Mucosa of gallbladder (tissue), 1 donor: ENCODE results near the gene HDGFL2. TPM values are rescaled to one million over a fixed set of nuclear protein-coding genes. Genes with fewer than 3 reads are reported as not detected.
"Not testable (repeated sequence)": the region's sequence is repeated elsewhere in the genome, so short reads cannot be mapped to it uniquely, and the experiment has no call there.

Experiments used
- DNase-seq: peaks from one replicate; pipeline ENCODE4 v3.0.0-alpha.2; 2020; ENCODE audit warnings: low spot score
- total RNA-seq: library from RNA; stranded (reverse); gene quantifications from one replicate; pipeline ENCODE4 v1.2.1, GENCODE V29; 2021
- donor health status: DM: no; HTN: no; CAD: no.

HDGFL2 gene
- total RNA-seq, 1 donor from 2014 or later: 54.4 TPM

DNA sequence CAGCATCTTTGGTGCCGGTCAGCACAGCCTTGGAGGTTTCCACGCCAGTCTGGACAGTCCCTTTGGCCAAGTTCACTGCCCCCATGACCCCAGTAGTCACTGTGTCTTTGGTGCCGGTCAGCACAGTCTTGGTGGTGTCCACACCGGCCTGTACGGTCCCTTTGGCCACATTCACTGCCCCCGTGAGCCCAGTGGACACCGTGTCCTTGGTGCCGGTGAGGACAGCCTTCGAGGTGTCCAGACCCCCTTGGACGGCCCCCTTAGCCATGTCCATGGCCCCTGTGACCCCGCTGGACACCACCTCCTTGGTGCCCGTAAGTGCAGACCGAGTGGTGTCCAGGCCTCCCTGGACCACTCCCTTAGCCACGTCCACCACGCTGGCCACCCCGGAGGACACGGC, 41.2 kb downstream of the HDGFL2 start:
- no peak for DNase-seq

DNA sequence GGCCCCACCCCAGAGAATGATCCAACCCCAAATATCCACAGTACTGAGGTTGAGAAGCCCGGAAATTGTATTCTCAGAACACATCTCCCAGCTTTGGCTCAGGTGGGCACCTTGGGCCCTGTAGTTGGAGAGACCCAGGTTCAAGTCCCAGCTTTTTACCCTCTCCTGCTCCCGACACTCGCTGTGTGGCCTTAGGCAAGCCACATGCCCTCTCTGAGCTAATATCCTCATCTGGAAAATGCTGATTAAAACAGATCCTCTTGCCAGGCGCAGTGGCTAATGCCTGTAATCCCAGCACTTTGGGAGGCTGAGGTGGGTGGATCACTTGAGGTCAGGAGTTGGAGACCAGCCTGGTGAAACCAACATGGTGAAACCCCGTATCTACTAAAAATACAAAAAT, 43.6 kb downstream of the HDGFL2 start:
- no peak for DNase-seq

DNA sequence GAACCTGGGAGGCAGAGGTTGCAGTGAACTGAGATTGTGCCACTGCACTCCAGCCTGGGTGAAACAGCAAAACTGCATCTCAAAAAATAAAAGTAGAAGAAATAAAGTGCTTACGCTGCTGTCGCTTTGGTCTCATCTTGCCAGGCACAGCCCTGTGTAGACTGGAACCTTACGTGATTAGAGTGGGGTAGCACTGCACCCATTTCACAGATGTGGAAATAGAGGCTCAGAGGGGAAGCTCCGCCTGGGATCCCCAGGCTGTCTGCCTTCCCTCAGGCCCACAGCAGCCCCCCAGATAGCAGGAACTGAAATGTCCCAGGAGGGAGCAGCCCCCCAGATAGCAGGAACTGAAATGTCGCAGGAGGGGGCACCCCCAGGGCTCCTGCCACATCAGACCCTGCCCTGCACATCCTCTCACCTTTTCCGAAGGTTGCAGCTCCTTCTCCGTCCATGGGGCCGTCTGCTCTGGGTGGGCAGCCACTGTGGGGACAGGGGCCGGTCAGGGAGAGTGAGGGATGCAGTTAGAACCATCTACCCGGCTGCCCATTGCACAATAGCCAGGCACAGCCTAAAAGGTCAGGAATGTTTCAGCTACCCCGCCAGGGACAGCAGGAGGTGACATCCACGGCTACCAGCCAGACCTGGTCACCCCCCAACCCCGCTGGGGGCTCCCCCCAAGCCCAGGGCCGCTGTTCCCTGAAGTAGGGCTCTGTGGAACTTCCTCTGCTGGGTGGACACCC, 44.3 kb downstream of the HDGFL2 start:
- no peak for DNase-seq

DNA sequence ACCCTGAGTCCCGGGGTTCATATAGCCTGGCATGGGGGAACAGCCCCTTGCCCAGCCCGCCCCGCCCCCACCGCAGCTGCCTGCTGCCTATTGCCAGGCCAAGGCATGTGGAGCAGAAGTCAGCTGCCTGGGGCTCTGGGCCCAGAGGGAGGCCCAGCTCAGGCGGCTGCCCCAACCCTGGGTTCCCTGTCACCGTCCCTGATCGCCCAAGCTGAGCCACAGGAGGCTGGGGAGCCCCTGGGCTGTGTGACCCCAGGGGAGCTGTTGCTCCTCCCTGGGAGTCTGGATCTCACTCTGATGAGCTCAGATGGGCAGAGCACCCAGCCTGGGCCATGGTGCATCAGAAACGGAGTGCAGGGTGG, 44.8 kb downstream of the HDGFL2 start:
- no peak for DNase-seq

DNA sequence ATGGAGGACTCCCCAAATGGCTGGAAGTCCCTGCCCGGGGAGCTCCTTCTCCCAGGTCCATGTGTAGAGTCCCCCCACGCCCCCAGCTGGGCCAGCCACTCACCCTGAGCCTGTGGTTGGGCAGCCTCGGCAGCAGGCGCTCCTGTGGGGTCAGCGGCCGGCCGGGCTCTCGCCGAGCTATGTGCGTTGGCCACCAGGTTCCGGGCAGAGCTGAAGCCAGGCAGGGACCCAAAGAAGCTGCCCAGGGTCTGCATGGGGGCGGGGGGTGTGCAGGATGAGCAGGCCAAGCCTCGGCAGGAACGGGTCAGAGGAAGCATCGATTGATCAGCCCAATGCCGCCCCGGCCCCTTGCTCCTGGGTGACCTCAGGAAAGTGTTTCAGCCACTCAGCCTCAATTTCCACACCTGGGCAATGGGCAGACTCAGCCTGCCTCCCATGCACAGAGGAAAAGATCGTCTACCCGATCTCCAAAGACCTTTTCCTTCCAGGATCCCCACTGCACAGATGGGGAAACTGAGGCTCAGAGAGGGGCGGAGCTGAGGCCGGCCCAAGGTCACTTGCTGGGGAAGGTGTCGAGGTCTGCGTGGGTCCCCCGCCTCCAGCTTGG, 45.5 kb downstream of the HDGFL2 start:
- DNase-seq: no peak

DNA sequence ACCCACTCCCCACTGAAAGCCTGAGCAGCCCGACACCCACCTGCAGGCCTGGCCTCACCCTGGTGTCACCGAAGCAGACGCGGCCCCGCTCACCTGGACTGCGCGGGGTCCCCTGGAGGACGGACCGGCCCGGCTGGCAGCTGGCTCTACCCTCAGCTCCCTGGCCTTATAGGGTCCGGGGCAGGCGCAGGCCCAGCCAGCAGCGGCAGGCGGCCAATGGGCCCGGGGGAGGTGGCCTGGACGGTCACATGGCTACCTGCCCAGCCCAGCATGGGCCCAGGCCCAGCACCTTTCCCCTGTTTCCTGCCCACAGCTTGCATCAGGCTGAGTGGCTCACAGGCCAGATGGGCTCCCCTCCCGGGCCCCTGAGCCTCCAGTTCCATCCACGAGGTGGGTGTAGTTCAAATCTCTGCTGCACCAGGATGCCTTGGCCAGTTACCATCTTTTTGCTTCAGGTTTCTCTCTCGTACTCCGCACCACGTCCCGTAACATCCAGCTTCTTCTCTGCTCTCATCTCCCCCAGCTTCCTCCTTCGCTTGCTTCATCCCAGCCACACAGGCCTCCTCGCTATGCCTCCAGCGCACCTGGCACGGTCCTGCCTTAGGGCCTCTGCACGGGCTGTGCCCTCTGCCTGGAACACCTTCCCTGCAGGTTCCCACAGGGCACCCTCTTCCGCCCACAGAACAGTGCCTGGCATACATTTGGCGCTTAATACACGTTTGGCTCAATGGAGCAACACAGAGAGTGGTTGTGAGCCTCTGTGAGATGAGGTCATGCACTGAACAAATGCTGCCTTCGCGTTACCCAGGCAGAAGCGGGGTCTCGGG, 46.5 kb downstream of the HDGFL2 start, which contains the start of gene PLIN4:
PLIN4 (minus strand) TSS at position 142 of the 827 bp plus-strand sequence. CDS start 214 bp downstream, outside the sequence.
- DNase-seq: peak; percentile 51

DNA sequence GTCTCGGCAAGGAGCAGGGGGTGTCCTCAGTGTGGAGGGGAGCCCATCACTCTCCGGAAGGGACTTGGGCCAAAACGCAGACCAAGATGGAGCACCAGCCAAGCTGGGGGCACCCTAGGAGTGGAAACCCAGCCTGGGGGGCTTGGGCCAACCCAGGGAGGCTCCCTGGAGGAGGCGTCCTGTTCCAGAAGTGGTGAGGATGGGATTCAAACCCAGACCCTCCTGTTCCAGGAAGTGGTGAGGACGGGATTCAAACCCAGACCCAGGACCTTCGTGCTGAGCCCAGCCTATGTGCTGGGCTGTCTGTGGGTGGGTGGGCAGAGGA, 47.0 kb downstream of the HDGFL2 start:
- DNase-seq: no peak

DNA sequence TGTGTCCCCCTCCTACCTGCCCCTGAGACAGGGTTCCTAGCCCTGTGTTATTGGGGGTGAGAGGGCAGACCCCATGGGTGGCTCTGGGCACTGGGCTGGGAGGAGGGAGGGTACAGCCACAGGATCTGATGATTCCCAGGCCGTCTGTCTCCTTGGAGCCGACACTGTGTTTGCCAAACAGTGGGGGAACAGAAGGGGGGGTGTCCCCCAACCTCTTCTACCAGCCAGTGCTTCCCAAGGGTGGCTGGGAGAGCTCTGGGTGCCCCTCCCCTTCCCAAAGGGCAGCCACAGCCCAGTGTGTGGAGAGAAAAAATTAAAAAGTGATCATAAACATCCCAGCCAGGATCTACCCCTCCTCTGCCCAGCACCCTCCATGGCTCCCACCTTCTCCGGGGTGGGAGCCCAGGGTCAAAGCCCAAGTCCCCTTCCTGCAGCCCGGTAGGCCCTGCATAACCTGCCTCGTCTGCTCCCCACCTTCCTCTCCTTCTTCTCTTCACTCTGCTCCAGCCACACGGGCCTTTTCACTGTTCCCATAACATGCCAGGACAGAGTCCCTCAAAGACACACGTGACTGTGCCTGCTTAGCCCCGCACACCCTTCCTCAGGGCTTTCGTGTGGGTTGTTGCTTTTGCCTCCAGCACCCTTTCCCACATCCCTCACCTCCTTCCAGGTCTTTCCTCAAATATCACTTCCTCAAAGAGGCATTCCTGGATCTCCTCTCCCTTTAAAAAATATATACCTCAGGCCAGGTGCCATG, 47.6 kb downstream of the HDGFL2 start:
- DNase-seq: no peak

DNA sequence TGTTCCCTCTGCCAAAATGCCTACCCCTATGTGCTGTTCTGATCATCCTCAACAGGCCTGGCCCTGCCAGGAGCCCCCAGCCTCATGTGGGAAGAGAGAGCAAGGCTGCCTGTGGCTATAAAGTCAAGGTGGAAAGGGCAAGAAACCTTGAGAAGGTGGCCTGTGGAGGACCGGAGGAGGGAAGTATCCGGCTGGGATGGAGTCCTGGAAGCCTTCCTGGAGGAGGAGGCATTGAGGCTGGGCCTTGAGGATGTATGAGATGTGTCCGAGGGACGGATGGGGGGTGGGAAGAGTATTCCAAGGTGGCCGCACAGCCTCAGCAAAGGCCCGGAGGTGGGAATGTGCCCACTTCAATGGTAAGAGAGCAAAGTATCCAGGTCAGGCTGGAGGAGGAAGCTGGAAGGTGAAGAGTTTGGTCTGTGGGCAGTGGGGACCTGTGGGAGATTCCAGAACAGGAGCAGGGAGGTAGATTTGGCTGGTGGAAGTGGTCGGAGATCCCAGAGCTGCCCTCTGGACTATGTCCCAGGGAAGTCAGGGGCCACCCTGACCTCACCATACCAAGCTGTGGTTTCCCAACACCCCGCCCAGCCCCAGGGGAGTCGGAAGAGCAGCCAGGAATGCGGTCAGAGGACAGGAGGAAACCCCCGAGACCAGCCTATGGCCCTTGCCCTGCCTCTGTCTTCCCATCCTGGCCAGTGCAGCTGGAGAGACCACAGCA, 49.2 kb downstream of the HDGFL2 start:
- DNase-seq: no peak

DNA sequence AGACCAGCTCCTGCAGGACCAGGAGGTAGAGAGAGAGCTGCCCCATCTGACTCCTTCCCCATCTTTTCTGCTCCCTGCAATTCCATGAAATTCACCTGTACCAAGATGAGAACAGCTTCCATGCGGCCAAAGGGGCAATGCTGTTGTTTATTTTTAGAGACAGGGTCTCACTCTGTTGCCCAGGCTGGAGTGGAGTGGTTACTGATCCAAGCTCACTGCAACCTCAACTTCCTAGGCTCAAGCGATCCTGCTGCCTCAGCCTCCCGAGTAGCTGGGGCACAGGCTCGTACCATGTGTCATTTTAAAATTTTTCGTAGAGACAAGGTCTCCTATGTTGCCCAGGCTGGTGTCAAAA, 49.8 kb downstream of the HDGFL2 start:
- DNase-seq: no peak

DNA sequence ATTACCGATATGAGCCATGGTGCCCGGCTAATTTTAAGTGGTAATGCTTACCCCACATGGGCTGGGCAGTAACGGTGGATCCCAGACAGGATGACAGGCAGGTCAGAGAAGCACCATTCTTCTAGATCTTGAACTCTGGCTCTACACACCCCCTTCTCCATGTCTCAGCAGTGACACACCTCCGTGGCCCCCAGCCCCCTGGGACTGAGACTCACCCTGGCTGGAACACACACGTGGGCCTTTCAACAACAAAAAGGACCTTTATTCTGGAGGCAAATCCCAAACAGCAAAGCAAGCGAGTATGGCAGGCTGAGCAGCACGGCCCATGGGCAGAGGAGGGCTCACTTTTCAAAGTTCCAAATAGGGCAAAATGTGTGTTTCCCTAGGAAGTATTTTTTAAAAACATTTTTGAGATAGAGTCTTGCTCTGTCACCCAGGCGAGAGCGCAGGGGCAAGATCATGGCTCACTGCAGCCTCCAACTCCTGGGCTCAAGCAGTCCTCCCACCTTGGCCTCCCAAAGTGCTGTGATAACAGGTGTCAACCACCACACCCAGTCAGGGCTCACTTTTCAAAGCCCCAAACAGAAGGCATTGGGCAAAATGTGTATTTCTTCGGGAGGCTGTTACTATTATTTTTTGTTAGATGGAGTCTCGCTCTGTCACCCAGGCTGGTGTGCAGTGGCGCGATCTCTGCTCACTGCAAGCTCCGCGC, 50.4 kb downstream of the HDGFL2 start:
- DNase-seq: no peak

DNA sequence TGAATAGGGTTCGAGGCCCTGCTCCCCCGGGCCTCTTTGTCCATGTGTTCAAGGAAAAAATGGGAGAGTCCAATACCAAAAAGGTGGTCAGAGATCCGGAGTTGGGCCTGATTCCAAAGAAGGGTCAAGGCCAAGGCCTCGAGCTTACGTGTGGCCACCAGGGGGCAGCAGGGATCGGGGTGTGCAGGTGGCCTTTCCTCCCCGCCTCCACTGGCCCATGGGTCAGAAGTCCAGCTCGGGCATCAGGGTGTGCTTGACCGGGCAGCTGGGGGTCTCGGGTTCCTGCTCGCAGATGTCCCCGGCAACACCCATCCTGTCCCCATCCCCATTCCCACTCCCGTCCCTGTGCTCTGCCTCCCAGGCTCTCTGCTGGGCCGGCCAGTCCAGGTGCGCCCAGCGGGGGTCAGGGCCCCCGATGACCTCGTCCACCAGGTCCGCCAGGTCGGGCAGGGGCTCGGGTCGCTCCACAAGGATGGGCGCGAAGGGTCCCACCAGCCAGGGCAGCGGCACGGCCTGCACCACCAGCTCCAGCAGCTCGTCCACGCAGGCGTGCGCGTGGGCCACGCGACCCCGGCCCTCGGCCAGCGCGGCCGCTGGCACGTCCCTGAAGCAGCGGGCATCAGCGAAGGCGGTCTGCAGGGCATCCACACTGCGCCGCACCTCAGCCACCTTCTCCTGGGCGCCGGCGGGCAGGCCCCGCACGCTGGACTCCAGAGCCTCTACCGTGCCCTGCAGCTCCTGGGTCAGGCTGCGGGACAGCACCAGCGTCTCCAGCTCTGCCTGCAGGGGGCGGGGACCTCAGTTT, 51.4 kb downstream of the HDGFL2 start:
- DNase-seq: peak; percentile 29

DNA sequence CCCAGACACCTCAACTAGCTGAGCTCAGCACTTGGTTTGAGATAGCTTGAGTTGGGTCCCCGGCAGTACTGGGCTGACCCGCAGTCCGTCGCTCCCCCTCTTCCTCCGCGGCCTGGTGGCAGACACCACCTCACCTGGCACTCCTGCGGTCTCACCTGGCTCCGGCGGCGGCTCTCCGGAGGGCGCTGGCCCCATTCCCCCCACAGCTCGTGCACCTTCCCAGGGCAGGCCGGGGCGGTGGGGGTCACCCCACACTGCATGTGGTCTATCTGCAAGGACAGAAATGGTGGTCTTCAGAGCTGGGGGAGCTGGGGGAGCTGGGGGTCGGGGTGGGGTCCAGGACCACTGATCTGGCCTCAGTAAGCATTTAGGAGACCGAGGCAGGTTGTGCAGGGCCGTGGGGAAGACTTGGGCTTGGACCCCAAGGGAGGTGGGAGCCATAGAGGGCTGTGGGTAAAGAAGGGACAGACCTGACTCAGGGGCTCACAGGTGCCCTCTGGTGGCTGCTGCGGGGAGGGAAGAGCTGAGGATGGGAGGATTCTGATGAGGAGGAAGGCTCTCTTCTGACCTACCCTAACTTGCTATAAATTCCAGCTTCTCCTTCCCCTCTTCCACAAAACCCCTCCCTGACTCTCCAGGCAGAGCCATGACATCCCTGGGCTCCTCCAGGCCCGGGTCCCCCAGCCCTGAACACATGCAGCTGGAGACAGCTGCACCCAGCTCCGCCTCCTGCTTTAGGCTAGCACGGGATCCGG, 52.9 kb downstream of the HDGFL2 start:
- DNase-seq: peak; percentile 30

DNA sequence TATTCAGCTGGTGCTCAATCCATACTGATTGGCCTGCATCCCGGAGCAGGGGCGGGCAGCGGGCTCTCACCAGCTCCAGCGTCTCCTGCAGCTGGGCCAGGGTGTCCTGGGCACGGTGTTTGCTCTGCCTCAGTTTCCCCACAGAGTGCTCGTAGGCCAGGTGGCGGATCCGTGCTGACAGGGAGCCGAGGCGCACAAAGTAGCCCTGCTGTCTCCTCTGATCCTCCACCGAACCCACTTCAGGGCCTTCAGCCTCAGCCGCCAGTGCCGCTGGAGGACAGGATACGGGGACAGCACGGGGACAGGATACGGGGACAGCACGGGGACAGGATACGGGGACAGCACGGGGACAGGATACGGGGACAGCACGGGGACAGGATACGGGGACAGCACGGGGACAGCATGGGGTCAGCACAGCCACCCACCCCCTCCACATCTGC, 53.5 kb downstream of the HDGFL2 start:
- no peak for DNase-seq

DNA sequence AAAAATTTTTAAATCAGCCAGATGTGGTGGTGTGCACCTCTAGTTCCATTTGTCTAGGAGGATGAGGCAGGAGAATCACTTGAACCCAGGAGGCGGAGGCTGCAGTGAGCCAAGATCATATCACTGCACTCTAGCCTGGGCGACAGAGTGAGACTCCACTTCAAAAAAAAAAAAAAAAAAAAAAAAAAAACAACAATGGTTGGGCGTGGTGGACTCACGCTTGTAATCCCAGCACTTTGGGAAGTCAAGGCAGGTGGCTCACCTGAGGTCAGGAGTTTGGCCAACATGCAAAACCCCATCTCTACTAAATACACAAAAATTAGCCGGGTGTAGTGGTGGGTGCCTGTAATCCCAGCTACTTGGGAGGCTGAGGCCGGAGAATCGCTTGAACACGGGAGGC, 55.3 kb downstream of the HDGFL2 start:
- not testable (repeated sequence) for DNase-seq

DNA sequence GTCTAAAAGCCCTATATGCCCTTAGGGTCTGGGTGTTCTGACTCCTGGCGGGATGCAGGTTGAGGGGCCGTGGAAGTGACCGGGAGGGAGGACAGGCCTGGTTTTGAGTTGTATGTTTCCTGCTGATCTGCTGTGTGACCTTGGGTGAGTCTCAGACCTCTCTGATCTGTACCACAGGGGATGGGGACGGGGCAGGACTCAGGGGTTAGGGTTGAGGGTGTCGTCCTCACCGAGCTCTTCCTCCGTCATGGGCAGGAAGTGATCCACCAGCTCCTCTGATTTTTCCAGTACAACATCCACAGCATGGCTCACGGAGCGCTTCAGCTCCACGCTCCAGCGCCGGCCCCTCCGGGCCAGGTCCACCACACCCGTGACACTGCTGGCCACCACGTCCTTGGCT, 56.7 kb downstream of the HDGFL2 start:
- no peak for DNase-seq

DNA sequence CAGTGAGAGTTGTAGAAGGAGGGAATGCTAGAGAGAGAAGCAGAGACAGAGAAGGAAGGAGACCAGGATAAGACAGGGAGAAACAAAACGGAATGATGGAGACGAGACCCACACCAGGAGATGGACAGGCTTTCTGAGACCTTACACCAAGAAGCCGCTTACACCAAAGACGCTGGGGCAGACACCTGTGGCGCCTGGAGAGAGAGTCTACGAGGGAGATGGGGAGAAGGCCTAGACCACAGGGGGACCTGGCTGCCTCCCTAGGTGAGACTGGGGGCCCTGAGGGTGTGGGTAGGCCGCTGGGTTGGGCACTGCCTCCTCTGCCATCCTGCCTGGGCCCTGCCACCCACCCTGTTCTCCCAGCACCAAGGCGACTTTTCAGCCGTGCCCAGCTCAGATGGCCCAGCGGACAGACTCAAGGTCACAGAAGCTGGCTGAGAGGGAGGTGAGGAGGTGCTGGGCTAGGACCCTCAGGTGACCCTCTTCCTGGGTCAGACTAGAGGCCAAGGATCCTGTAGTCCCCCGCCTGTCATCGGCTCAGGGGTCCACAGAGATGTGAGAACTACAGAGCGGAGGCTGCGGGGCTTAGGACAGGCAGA, 57.9 kb downstream of the HDGFL2 start:
- DNase-seq: no peak

DNA sequence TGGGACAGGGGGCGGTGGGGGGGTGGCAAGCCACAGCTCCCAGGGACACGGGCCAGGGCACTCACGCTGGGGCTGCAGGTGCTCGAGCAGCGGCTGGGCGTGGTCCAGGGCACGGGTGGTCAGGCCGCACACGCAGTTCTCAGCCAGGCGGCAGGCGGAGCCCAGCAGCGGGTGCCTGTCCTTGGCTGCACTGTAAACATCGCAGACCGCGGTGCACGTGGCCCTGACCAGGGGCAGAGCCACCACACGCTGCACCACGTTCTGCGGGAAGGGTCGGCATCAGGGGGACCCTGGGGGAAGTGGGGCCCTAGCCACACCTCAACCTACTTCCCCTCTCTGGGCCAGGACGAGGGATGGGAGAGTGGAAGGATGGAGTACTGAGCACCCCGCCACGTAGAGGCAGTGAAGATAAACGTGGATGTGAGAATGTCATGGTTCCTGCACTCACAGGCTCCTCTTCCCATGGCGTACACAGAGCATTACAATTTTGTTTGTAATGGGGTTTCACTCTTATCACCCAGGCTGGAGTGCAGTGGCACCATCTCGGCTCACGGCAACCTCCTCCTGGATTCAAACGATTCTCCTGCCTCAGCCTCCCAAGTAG, 59.6 kb downstream of the HDGFL2 start:
- DNase-seq: peak; percentile 27
